GM12891 (cell line): ENCODE data around the gene PTGER1.

Experiments used
- POLR2A ChIP-seq: IDR thresholded peaks from 2 replicates; pipeline ENCODE4 v1.6.1; 2011; ENCODE audit warnings: low read depth, low read length, control low read depth
- POLR2AphosphoS5 ChIP-seq: IDR thresholded peaks from 2 replicates; pipeline ENCODE4 v1.6.1; 2011; ENCODE audit warnings: low read depth, low read length, control low read depth
- SPI1 ChIP-seq: IDR thresholded peaks from 2 replicates; pipeline ENCODE4 v1.6.1; 2011; ENCODE audit warnings: low read depth, low read length, control low read depth
- TAF1 ChIP-seq: IDR thresholded peaks from 2 replicates; pipeline ENCODE4 v1.6.1; 2011; ENCODE audit warnings: low read depth, low read length, control low read depth

GRCh38 chr19:14496029-14496833 lies 21.1 kb upstream of the PTGER1 start, which contains the start of gene GIPC1:
- TF ChIP-seq POLR2A = no peak
- no peak for TF ChIP-seq TAF1
- TF ChIP-seq POLR2AphosphoS5 = no peak
- no peak for TF ChIP-seq SPI1
